ENCODE measurements around the gene CDK9. TPM values are rescaled to one million over a fixed set of nuclear protein-coding genes. Genes with fewer than 3 reads are reported as not detected.
A peak's percentile ranks its signal among the peaks of the same experiment; 100 is the strongest.
"Not testable (repeated sequence)": the region's sequence is repeated elsewhere in the genome, so short reads cannot be mapped to it uniquely, and the experiment has no call there.

Gene CDK9
- total RNA-seq, 2 experiments from 2014 or later: 86.2 to 91.6 TPM

GRCh38 chr9:127777368-127777980 lies 8.4 kb upstream of the CDK9 start:
- H3K27ac Mint-ChIP-seq: peak overlapping the region; percentile 99
- TF ChIP-seq CTCF (IDR thresholded peaks at IDR 0.05): no peak
- peak; percentile 45 for DNase-seq
- POLR2A ChIA-PET: interaction anchor here (0.5 to 3.7 kb wide), 7 partner anchors 8 to 326 kb away, joined by 3 to 35 read pairs (median 5); partner anchors contain the start of genes DPM2, LRSAM1, RPL12 and ST6GALNAC4
- intact Hi-C loops (cut with micrococcal nuclease): no loop called here
- H3K36me3 Mint-ChIP-seq (ENCODE audit: low read depth): peaks cover 30% of the 10 kb centered on the region
- peak overlapping the region; percentile 99 for H3K4me3 Mint-ChIP-seq
- H3K4me1 Mint-ChIP-seq (ENCODE audit: low read depth): peaks cover 35% of the 10 kb centered on the region
- no peaks in the 10 kb centered on the region for H3K9me3 Mint-ChIP-seq
- CTCF ChIA-PET: interaction anchor here (2.4 kb wide), 1 partner anchor 43 kb away, joined by 8 read pairs; the partner anchor contains the start of gene TOR2A
- no peak for ATAC-seq
- no peaks in the 10 kb centered on the region for H3K27me3 Mint-ChIP-seq

- ChIA-PET POLR2A (interaction anchor here (0.5 to 3.7 kb wide), 12 partner anchors 9 to 328 kb away, joined by 3 to 35 read pairs (median 6); partner anchors contain the start of genes DPM2, LRSAM1, RPL12 and ST6GALNAC4), CTCF (interaction anchor here (2.4 to 10.7 kb wide), 2 partner anchors 10 to 44 kb away, joined by 8 to 144 read pairs; partner anchors contain the start of gene TOR2A)
- no peaks in the 10 kb centered on the region for H3K9me3 Mint-ChIP-seq
- ATAC-seq: peak; percentile 22
- intact Hi-C loops (cut with micrococcal nuclease): no loop called here
- H3K27ac Mint-ChIP-seq: peak within 1 kb of the TSS; percentile 99
- H3K27me3 Mint-ChIP-seq: no peaks in the 10 kb centered on the region
- peaks cover 45% of the 10 kb centered on the region for H3K4me1 Mint-ChIP-seq (ENCODE audit: low read depth)
- no peak for TF ChIP-seq CTCF (IDR thresholded peaks at IDR 0.05)
- peaks cover 26% of the 10 kb centered on the region for H3K36me3 Mint-ChIP-seq (ENCODE audit: low read depth)
- peak within 1 kb of the TSS; percentile 99 for H3K4me3 Mint-ChIP-seq
- peak; percentile 69 for DNase-seq
These were observed 7.3 kb upstream of the CDK9 start, which contains the start of gene SH2D3C for GRCh38 chr9:127778280-127779135. SH2D3C (minus strand) TSS chr9:127778666; CDS start chr9:127778627, 39 bp downstream.

GRCh38 chr9:127779136-127779981 lies 6.5 kb upstream of the CDK9 start:
- H3K9me3 Mint-ChIP-seq: no peaks in the 10 kb centered on the region
- TF ChIP-seq CTCF (IDR thresholded peaks at IDR 0.05): no peak
- H3K4me3 Mint-ChIP-seq: peak overlapping the region; percentile 99
- ATAC-seq: peak; percentile 57
- DNase-seq: peak; percentile 87
- H3K27ac Mint-ChIP-seq: peak overlapping the region; percentile 99
- ChIA-PET POLR2A (interaction anchor here (0.7 to 3.7 kb wide), 12 partner anchors 8 to 334 kb away, joined by 3 to 35 read pairs (median 6); partner anchors contain the start of genes LRSAM1, RPL12, ST6GALNAC4 and TOR2A), CTCF (interaction anchor here (2.4 to 10.7 kb wide), 2 partner anchors 11 to 45 kb away, joined by 8 to 144 read pairs; partner anchors contain the start of gene TOR2A)
- intact Hi-C loops (cut with micrococcal nuclease): no loop called here
- H3K36me3 Mint-ChIP-seq (ENCODE audit: low read depth): peaks cover 21% of the 10 kb centered on the region
- H3K27me3 Mint-ChIP-seq: no peaks in the 10 kb centered on the region
- peaks cover 47% of the 10 kb centered on the region for H3K4me1 Mint-ChIP-seq (ENCODE audit: low read depth)

- Mint-ChIP-seq H3K4me3 (peak overlapping the region; percentile 10), H3K27me3 (no peaks in the 10 kb centered on the region), H3K4me1 (ENCODE audit: low read depth) (peaks cover 51% of the 10 kb centered on the region), H3K9me3 (no peaks in the 10 kb centered on the region), H3K36me3 (ENCODE audit: low read depth) (peaks cover 19% of the 10 kb centered on the region), H3K27ac (peak overlapping the region; percentile 99)
- no peak for TF ChIP-seq CTCF (IDR thresholded peaks at IDR 0.05)
- POLR2A ChIA-PET: interaction anchor here (0.7 to 3.7 kb wide), 5 partner anchors 9 to 335 kb away, joined by 3 to 35 read pairs (median 4); partner anchors contain the start of genes LRSAM1 and RPL12
- no peak for ATAC-seq
- CTCF ChIA-PET: interaction anchor here (1.3 to 10.7 kb wide), 2 partner anchors 11 to 141 kb away, joined by 3 to 144 read pairs; no protein-coding TSS in a partner anchor
- no peak for DNase-seq
- intact Hi-C loops (cut with micrococcal nuclease): loop anchor here (5.0 kb wide), 2 partner anchors 43 to 137 kb away; partner anchors contain the start of genes ST6GALNAC4 and TOR2A
These were observed 5.5 kb upstream of the CDK9 start for GRCh38 chr9:127780126-127780885.

- H3K27ac Mint-ChIP-seq: peak overlapping the region; percentile 99
- not testable (repeated sequence) for ATAC-seq, DNase-seq, H3K9me3 Mint-ChIP-seq, H3K4me3 Mint-ChIP-seq, H3K27me3 Mint-ChIP-seq
- peaks cover 51% of the 10 kb centered on the region for H3K4me1 Mint-ChIP-seq (ENCODE audit: low read depth)
- ChIA-PET POLR2A (interaction anchor here (1.3 to 3.7 kb wide), 3 partner anchors 12 to 330 kb away, joined by 3 to 35 read pairs (median 9); partner anchors contain the start of genes LRSAM1 and RPL12), CTCF (interaction anchor here (1.3 to 10.7 kb wide), 2 partner anchors 12 to 140 kb away, joined by 3 to 144 read pairs; no protein-coding TSS in a partner anchor)
- intact Hi-C loops (cut with micrococcal nuclease): loop anchor here (5.0 kb wide), 2 partner anchors 44 to 136 kb away; partner anchors contain the start of genes ST6GALNAC4 and TOR2A
- peaks cover 19% of the 10 kb centered on the region for H3K36me3 Mint-ChIP-seq (ENCODE audit: low read depth)
These were observed 4.9 kb upstream of the CDK9 start for GRCh38 chr9:127780909-127781308.
